ENCODE measurements around the gene IL34. TPM values are rescaled to one million over a fixed set of nuclear protein-coding genes. Genes with fewer than 3 reads are reported as not detected.
A peak's percentile ranks its signal among the peaks of the same experiment; 100 is the strongest.

Gene IL34
- total RNA-seq, 1 experiment from 2014 or later = 4.4 TPM

DNA sequence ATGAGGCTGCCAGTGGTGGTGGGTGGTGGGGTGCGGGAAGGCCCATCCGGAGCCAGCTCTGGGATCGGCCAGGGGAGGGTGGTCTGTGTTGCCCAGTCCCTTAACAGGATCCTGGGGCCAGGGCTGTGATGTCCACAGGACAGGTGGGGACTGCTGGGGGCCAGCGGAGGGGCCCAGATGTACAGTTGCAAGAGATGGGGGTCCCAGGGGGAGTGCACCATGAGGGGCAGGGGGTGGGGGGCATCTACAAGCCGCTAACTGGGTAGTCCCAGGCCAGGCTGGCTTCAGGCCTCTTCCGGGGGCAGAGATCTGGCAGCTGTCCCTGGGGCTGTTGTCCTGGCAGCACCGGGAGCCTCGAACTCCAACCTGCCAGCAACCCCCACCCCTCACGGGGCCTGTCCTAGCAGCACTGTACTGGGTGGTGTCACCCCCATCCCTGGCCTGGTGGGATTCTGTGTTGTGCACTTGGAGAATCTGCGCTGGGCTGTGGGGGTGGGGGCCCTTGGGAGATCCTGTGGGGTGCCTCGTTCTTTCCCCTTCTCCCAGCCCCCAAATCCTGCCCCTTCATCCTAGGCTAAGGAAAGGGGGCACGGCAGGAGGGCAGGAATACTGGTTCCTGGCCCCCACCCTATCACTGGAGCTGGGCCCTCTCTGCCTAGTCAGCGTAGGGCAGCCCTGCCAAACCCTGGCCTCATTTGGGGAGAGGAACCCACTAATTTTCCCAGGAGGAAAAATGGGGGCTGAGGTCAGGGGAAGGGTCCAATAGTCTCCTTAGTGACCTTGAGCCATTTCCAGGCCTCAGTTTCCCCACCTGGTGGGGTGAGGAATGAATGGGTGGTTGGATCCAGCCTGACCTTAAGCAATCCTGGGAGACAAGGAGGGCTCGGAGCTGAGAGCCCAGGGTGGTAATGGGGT, 38.0 kb downstream of the IL34 start:
- no peak for DNase-seq
- H4K20me1 ChIP-seq (ENCODE audit: control insufficient read depth, insufficient read depth, insufficient read length) = no peaks in the 10 kb centered on the region
- TF ChIP-seq CTCF (conservative IDR thresholded peaks at IDR 0.05) = no peak
- peak overlapping the region; percentile 61 for H3K4me2 ChIP-seq (ENCODE audit: insufficient read depth, insufficient read length, low read length)
- H3K4me3 Mint-ChIP-seq = peak overlapping the region; percentile 68 to 79
- H3K36me3 Mint-ChIP-seq (ENCODE audit: insufficient read depth in 1 of 3, low read depth in 3 of 3) = no peaks in the 10 kb centered on the region; a peak in 1 of 7 replicates
- no peak overlapping the region for H3T11ph ChIP-seq (ENCODE audit: low read length)
- H3K23me2 ChIP-seq (ENCODE audit: insufficient read length, low read depth, low read length, poor library complexity, severe bottlenecking) = peaks cover 7% of the 10 kb centered on the region
- H2BK20ac ChIP-seq (ENCODE audit: low read depth, low read length, poor library complexity, severe bottlenecking) = no peak overlapping the region
- H4K8ac ChIP-seq (replicated peaks; ENCODE audit: insufficient read length, low read depth, low read length) = no peak overlapping the region
- H3K79me2 ChIP-seq (ENCODE audit: insufficient read depth, low read length) = no peaks in the 10 kb centered on the region
- no peak overlapping the region for H4K91ac ChIP-seq (ENCODE audit: insufficient read length, low read depth, low read length)
- no peak overlapping the region for H3K4ac ChIP-seq (ENCODE audit: low read depth, low read length)
- H3K79me1 ChIP-seq (ENCODE audit: insufficient read depth, low read depth, low read length, poor library complexity, severe bottlenecking) = no peaks in the 10 kb centered on the region
- no peak overlapping the region for H2BK15ac ChIP-seq (ENCODE audit: low read depth, low read length)
- WGBS (ENCODE audit: extremely low coverage, insufficient read length, low lambda C conversion rate) = no CpG with 5 or more reads among the region's 14 CpGs
- no peak overlapping the region for H3K9ac ChIP-seq (ENCODE audit: extremely low read depth, insufficient read length, low read length)
- no peak overlapping the region for H3K23ac ChIP-seq (ENCODE audit: insufficient read length, low read depth, low read length)
- peaks cover 19 to 30% of the 10 kb centered on the region in 2 experiments for H3K4me1 Mint-ChIP-seq
- H3K56ac ChIP-seq (ENCODE audit: insufficient read length, low read depth, low read length) = no peak overlapping the region
- H3K9me3 Mint-ChIP-seq = no peaks in the 10 kb centered on the region
- peaks cover 2% of the 10 kb centered on the region; the same call in 1 of the 2 replicates for H3K27me3 Mint-ChIP-seq (ENCODE audit: low read depth)
- no peaks in the 10 kb centered on the region for H3K27me3 ChIP-seq (ENCODE audit: insufficient read depth, low read length)
- H3K4me1 ChIP-seq (ENCODE audit: insufficient read depth, low read length) = peaks cover 6% of the 10 kb centered on the region; the same call in 1 of the 2 replicates
- H2BK120ac ChIP-seq (ENCODE audit: low read depth, low read length, poor library complexity, severe bottlenecking) = no peak overlapping the region
- no peak overlapping the region for H3K18ac ChIP-seq (ENCODE audit: insufficient read length, low read depth, low read length)
- H2BK5ac ChIP-seq (ENCODE audit: insufficient read length, low read length) = no peak overlapping the region
- no peak overlapping the region for H4K5ac ChIP-seq (ENCODE audit: insufficient read length, low read depth, low read length)
- no peaks in the 10 kb centered on the region for H3K9me3 ChIP-seq (ENCODE audit: control insufficient read depth, low read depth, low read length)
- no peak overlapping the region for H2AK5ac ChIP-seq (ENCODE audit: insufficient read length, low read length)
- H2AFZ ChIP-seq (ENCODE audit: low read length) = no peak overlapping the region
- no peak overlapping the region for H3K27ac Mint-ChIP-seq
- H3K14ac ChIP-seq (ENCODE audit: insufficient read depth, low read length) = no peak overlapping the region
- no peak overlapping the region for H2BK12ac ChIP-seq (ENCODE audit: insufficient read length, low read depth, low read length)
- H3K27ac ChIP-seq (ENCODE audit: insufficient read length, low read depth, low read length) = no peak overlapping the region

Measured in H9 (cell line).